OCI-LY3 (cell line): Measurements from ENCODE around the gene LRBA.

ENCODE experiments used
- CTCF ChIP-seq: fragments of 200-600, 300-600 bp; sonication (generic); IDR thresholded peaks from 2 replicates; pipeline ENCODE4 v1.5.1; 2014; ENCODE audit warnings: antibody characterized with exemption, low read length, low read depth
- EZH2phosphoT487 ChIP-seq: fragments of 200-600 bp; shearing (Covaris generic); IDR thresholded peaks from 2 replicates; pipeline ENCODE4 v1.6.1; 2018; ENCODE audit warnings: antibody characterized with exemption, mixed run types, low read depth

- no peak for TF ChIP-seq CTCF
- TF ChIP-seq EZH2phosphoT487: no peak
Measured at GRCh38 chr4:150354214-150354796, 660.8 kb downstream of the LRBA start.
